Measurements from ENCODE around the gene TRAM2. TPM values are rescaled to one million over a fixed set of nuclear protein-coding genes. Genes with fewer than 3 reads are reported as not detected.

The TRAM2 gene
- total and polyA plus RNA-seq, 2 of the 8 experiments (the other 6 are each of a cell fraction or from before 2014, with no cell fraction given), result 9.0 to 21.4 TPM

DNA sequence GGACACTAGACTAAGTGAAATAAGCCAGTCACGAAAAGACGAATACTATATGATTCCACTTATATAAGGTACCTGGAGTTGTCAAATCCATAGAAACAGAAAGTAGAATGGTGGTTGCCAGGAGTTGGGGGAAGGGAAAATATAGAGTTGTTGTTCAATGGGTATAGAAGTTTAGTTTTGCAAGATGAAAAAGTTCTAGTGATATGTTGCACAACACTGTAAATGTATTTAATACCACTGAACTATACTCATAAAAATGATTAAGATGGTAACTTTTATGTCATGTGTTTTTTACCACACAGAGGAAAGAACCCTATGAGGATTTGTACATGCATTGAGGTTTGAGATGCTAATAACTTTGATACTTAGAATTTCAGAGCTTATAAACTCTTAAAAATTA is 46.0 kb upstream of the TRAM2 start:
- no peaks in the 10 kb centered on the region for H3K9me3 ChIP-seq (ENCODE audit: insufficient read depth in 2 of 2, low read depth in 1 of 2, low read length in 1 of 2)
- H3K18ac ChIP-seq (ENCODE audit: extremely low read depth, low read length), result no peak overlapping the region
- no peaks in the 10 kb centered on the region for H3K4me1 ChIP-seq (replicated peaks in 1 of 4; ENCODE audit: control insufficient read depth in 3 of 4, insufficient read depth in 4 of 4, low read length in 3 of 4)
- H3K56ac ChIP-seq (replicated peaks; ENCODE audit: insufficient read length, low read depth, low read length), result no peak overlapping the region
- H4K5ac ChIP-seq (ENCODE audit: insufficient read length, low read depth, low read length), result no peak overlapping the region
- ChIA-PET POLR2A (ENCODE audit: partially characterized antibody) (interaction anchor here (2.3 kb wide), 1 partner anchor 10 kb away, joined by 5 read pairs; no protein-coding TSS in a partner anchor), CTCF (ENCODE audit: partially characterized antibody) (no interaction called here)
- no peak for TF ChIP-seq CHD1 (IDR thresholded peaks at IDR 0.05; ENCODE audit: low read depth, low read length)
- no peak for TF ChIP-seq TCF12 (IDR thresholded peaks at IDR 0.05; ENCODE audit: low read depth, low read length)
- TF ChIP-seq ZNF274 (IDR thresholded peaks at IDR 0.05; ENCODE audit: borderline replicate concordance, extremely low read depth, low read length), result no peak
- TF ChIP-seq JUND (IDR thresholded peaks at IDR 0.05; ENCODE audit: low read length), result no peak
- TF ChIP-seq BRCA1 (IDR thresholded peaks at IDR 0.05; ENCODE audit: low read depth, low read length), result no peak
- no peak for TF ChIP-seq EZH2 (IDR thresholded peaks at IDR 0.05; ENCODE audit: low read depth, low read length, severe bottlenecking)
- TF ChIP-seq SIX5 (IDR thresholded peaks at IDR 0.05; ENCODE audit: low read depth, low read length), result no peak
- TF ChIP-seq, protein P1, sequence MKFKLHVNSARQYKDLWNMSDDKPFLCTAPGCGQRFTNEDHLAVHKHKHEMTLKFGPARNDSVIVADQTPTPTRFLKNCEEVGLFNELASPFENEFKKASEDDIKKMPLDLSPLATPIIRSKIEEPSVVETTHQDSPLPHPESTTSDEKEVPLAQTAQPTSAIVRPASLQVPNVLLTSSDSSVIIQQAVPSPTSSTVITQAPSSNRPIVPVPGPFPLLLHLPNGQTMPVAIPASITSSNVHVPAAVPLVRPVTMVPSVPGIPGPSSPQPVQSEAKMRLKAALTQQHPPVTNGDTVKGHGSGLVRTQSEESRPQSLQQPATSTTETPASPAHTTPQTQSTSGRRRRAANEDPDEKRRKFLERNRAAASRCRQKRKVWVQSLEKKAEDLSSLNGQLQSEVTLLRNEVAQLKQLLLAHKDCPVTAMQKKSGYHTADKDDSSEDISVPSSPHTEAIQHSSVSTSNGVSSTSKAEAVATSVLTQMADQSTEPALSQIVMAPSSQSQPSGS (IDR thresholded peaks at IDR 0.05; ENCODE audit: low read length), result no peak
- TF ChIP-seq SRF (IDR thresholded peaks at IDR 0.05; ENCODE audit: low read depth, low read length), result no peak
- no peaks in the 10 kb centered on the region for H3K79me2 ChIP-seq (ENCODE audit: control insufficient read depth in 1 of 2, insufficient read depth in 2 of 2, low read length in 2 of 2)
- H2BK120ac ChIP-seq (replicated peaks; ENCODE audit: low read depth, low read length), result no peak overlapping the region
- no peak overlapping the region for H3K4ac ChIP-seq (replicated peaks; ENCODE audit: insufficient read length, low read depth, low read length)
- H3K4me2 ChIP-seq (ENCODE audit: insufficient read depth in 1 of 2, low read depth in 2 of 2, low read length in 2 of 2), result no peak overlapping the region
- DNase-seq (ENCODE audit: low read depth in 1 of 2, low spot score in 2 of 2), result no peak
- H2BK15ac ChIP-seq (ENCODE audit: low read length), result no peak overlapping the region
- H4K8ac ChIP-seq (ENCODE audit: extremely low read depth, insufficient read depth, low read length), result no peak overlapping the region
- no peaks in the 10 kb centered on the region for H3K36me3 ChIP-seq (ENCODE audit: control insufficient read depth in 2 of 4, insufficient read depth in 4 of 4, low read length in 3 of 4)
- H3K4me3 ChIP-seq (ENCODE audit: extremely low read depth in 1 of 4, insufficient read depth in 2 of 4, low read depth in 3 of 4, low read length in 4 of 4), result no peak overlapping the region
- no peak overlapping the region for H4K91ac ChIP-seq (replicated peaks; ENCODE audit: insufficient read length, low read length)
- H3K9ac ChIP-seq (replicated peaks in 1 of 4; ENCODE audit: extremely low read depth in 1 of 4, low read depth in 3 of 4, low read length in 3 of 4), result no peak overlapping the region
- H2BK20ac ChIP-seq (ENCODE audit: low read length), result no peak overlapping the region
- no peaks in the 10 kb centered on the region for H3K27me3 ChIP-seq (replicated peaks in 1 of 4; ENCODE audit: control insufficient read depth in 3 of 4, extremely low read depth in 1 of 4, insufficient read depth in 3 of 4, low read length in 3 of 4)
- no peak overlapping the region for H2AK5ac ChIP-seq (ENCODE audit: low read depth, low read length)
- H3K14ac ChIP-seq (ENCODE audit: insufficient read length), result no peak overlapping the region
- no peaks in the 10 kb centered on the region for H3K79me1 ChIP-seq (ENCODE audit: low read depth, low read length)
- no peak overlapping the region for H2BK5ac ChIP-seq (ENCODE audit: low read depth, low read length)
- no peaks in the 10 kb centered on the region for H3K23me2 ChIP-seq (ENCODE audit: low read depth, low read length)
- no peak overlapping the region for H2BK12ac ChIP-seq (ENCODE audit: low read depth, low read length)
- no peak overlapping the region for H2AFZ ChIP-seq (ENCODE audit: low read length)
- FAIRE-seq, result no peak
- no peaks in the 10 kb centered on the region for H4K20me1 ChIP-seq (replicated peaks in 1 of 2; ENCODE audit: control insufficient read depth in 1 of 2, insufficient read depth in 2 of 2, low read length in 2 of 2)
- 85% methylated on average over 2 of the region's 2 CpGs; no CpG with 5 or more reads in 1 of the 2 experiments for WGBS, 2 experiments (ENCODE audit: extremely low coverage in 1 of 2, insufficient coverage in 1 of 2, insufficient read length in 1 of 2, insufficient replicate concordance in 2 of 2, low coverage in 1 of 2, low lambda C conversion rate in 2 of 2, missing lambda C conversion rate in 1 of 2)
- H3K27ac ChIP-seq (ENCODE audit: low read depth, low read length), result no peak overlapping the region
- H3K23ac ChIP-seq (ENCODE audit: insufficient read length), result no peak overlapping the region
